Activated CD8-positive, alpha-beta T cell treated with anti-CD3 and anti-CD28 coated beads for 36 hours (primary cell): ENCODE measurements around the gene EXOC7. TPM values are rescaled to one million over a fixed set of nuclear protein-coding genes. Genes with fewer than 3 reads are reported as not detected.

ENCODE experiments used
- ATAC-seq: fragments of 200-7000 bp; cut with Tn5 transposase; one replicate; pipeline ENCODE4 v1.10.0; 2021; ENCODE audit warnings: mild to moderate bottlenecking, moderate library complexity
- CTCF ChIA-PET: fragments of 350-600 bp; sonication (Branson Sonifier 250); formaldehyde crosslinking; loops from one replicate; lab custom pipeline; 2021; ENCODE audit warnings: antibody characterized with exemption; lab: Charles Lee
- POLR2A ChIA-PET: fragments of 350-600 bp; sonication (Branson Sonifier 250); formaldehyde crosslinking; loops from one replicate; lab custom pipeline; 2021; ENCODE audit warnings: antibody characterized with exemption; lab: Charles Lee
- DNase-seq: peaks from one replicate; pipeline ENCODE4 v3.0.0-alpha.2; 2020
- H3K27ac Mint-ChIP-seq: one replicate; pipeline ENCODE4 v1.8.0; 2021; ENCODE audit warnings: mild to moderate bottlenecking, mixed read lengths
- H3K27me3 Mint-ChIP-seq: one replicate; pipeline ENCODE4 v1.8.0; 2021; ENCODE audit warnings: mixed read lengths
- H3K36me3 Mint-ChIP-seq: one replicate; pipeline ENCODE4 v1.8.0; 2021; ENCODE audit warnings: low read depth, mixed read lengths
- H3K4me1 Mint-ChIP-seq: one replicate; pipeline ENCODE4 v1.8.0; 2021; ENCODE audit warnings: low read depth, mixed read lengths
- H3K4me3 Mint-ChIP-seq: one replicate; pipeline ENCODE4 v1.8.0; 2021; ENCODE audit warnings: mild to moderate bottlenecking, moderate library complexity, mixed read lengths
- H3K9me3 Mint-ChIP-seq: one replicate; pipeline ENCODE4 v1.8.0; 2021; ENCODE audit warnings: mixed read lengths
- CTCF ChIP-seq: fragments of 200-600 bp; IDR thresholded peaks from one replicate; pipeline ENCODE4 v1.8.0; 2022; ENCODE audit warnings: antibody characterized with exemption, mild to moderate bottlenecking
- intact Hi-C: fragments of 100-400 bp; cut with micrococcal nuclease; formaldehyde crosslinking; loops from one replicate; pipeline ENCODE4 v1.10.0; 2022
- total RNA-seq, 2 experiments: library from RNA; stranded (reverse); gene quantifications; one replicate each; pipeline ENCODE4 v1.2.3, GENCODE V29; 2021

EXOC7 gene
- total RNA-seq, 2 experiments from 2014 or later = 53.5 to 64.9 TPM

- no peak for TF ChIP-seq CTCF
- Mint-ChIP-seq H3K4me1 (peaks cover 16% of the 10 kb centered on the region), H3K4me3 (no peak overlapping the region), H3K27ac (no peak overlapping the region), H3K9me3 (no peaks in the 10 kb centered on the region), H3K27me3 (peaks cover 14% of the 10 kb centered on the region), H3K36me3 (peaks cover 5% of the 10 kb centered on the region)
- DNase-seq (no peak), ATAC-seq (no peak)
- CTCF ChIA-PET = no interaction called here
- POLR2A ChIA-PET = interaction anchor here (0.5 to 1.3 kb wide), 3 partner anchors 28 to 198 kb away, joined by 3 to 4 read pairs (median 3); no protein-coding TSS in a partner anchor
- intact Hi-C loops = no loop called here
Observed at GRCh38 chr17:76082326-76083251, 21.0 kb downstream of the EXOC7 start.

GRCh38 chr17:76081295-76082210, 22.0 kb downstream of the EXOC7 start:
- H3K27ac Mint-ChIP-seq = no peak overlapping the region
- no peak for TF ChIP-seq CTCF
- intact Hi-C loops = no loop called here
- H3K4me3 Mint-ChIP-seq = no peak overlapping the region
- ChIA-PET CTCF (interaction anchor here (1.0 to 1.3 kb wide), 3 partner anchors 14 to 217 kb away, joined by 3 to 5 read pairs (median 3); no protein-coding TSS in a partner anchor), POLR2A (interaction anchor here (1.1 to 1.6 kb wide), 3 partner anchors 8 to 28 kb away, joined by 3 to 9 read pairs (median 3); partner anchors contain the start of gene EXOC7)
- H3K9me3 Mint-ChIP-seq = no peaks in the 10 kb centered on the region
- ATAC-seq (no peak), DNase-seq (no peak)
- H3K27me3 Mint-ChIP-seq = peaks cover 24% of the 10 kb centered on the region
- H3K36me3 Mint-ChIP-seq = peaks cover 6% of the 10 kb centered on the region
- H3K4me1 Mint-ChIP-seq = peaks cover 25% of the 10 kb centered on the region

GRCh38 chr17:76080768-76081287, 22.8 kb downstream of the EXOC7 start:
- no peak for TF ChIP-seq CTCF
- ChIA-PET POLR2A (interaction anchor here (1.1 to 1.6 kb wide), 5 partner anchors 9 to 191 kb away, joined by 3 to 9 read pairs (median 5); partner anchors contain the start of genes EXOC7 and SRP68), CTCF (interaction anchor here (0.9 to 2.0 kb wide), 6 partner anchors 15 to 218 kb away, joined by 3 to 12 read pairs (median 4); no protein-coding TSS in a partner anchor)
- Mint-ChIP-seq H3K9me3 (no peaks in the 10 kb centered on the region), H3K4me3 (no peak overlapping the region), H3K27ac (no peak overlapping the region), H3K4me1 (peaks cover 31% of the 10 kb centered on the region), H3K36me3 (peaks cover 6% of the 10 kb centered on the region), H3K27me3 (peaks cover 30% of the 10 kb centered on the region)
- ATAC-seq (no peak), DNase-seq (no peak)
- intact Hi-C loops = no loop called here

GRCh38 chr17:76079956-76080767, 23.4 kb downstream of the EXOC7 start:
- no peak overlapping the region for H3K4me3 Mint-ChIP-seq
- peaks cover 37% of the 10 kb centered on the region for H3K27me3 Mint-ChIP-seq
- CTCF ChIA-PET = interaction anchor here (0.8 to 2.0 kb wide), 6 partner anchors 15 to 200 kb away, joined by 3 to 12 read pairs (median 4); no protein-coding TSS in a partner anchor
- ATAC-seq (peak; percentile 17), DNase-seq (peak; percentile 27)
- no peak overlapping the region for H3K27ac Mint-ChIP-seq
- intact Hi-C loops = no loop called here
- POLR2A ChIA-PET = interaction anchor here (0.5 to 2.9 kb wide), 15 partner anchors 8 to 293 kb away, joined by 3 to 10 read pairs (median 4); partner anchors contain the start of genes EXOC7, PRPSAP1, SRP68 and TRIM65
- H3K36me3 Mint-ChIP-seq = peaks cover 6% of the 10 kb centered on the region
- no peaks in the 10 kb centered on the region for H3K9me3 Mint-ChIP-seq
- peaks cover 37% of the 10 kb centered on the region for H3K4me1 Mint-ChIP-seq
- TF ChIP-seq CTCF = no peak
